K562 (cell line): Measurements from ENCODE around the gene ATXN7L1. TPM values are rescaled to one million over a fixed set of nuclear protein-coding genes. Genes with fewer than 3 reads are reported as not detected.

Experiments used
- NONO ChIP-seq, 2 experiments: fragments of 200-400 bp in 1 of 2; fragments of 450-650 bp in 1 of 2; formaldehyde crosslinking in 1 of 2; IDR thresholded peaks; 2 replicates each; pipeline ENCODE4 v1.6.1; 2017; ENCODE audit warnings: low read depth in 2 of 2, mild to moderate bottlenecking in 2 of 2, moderate library complexity in 2 of 2, low read length in 1 of 2
- PRDM10 ChIP-seq: fragments of 450-650 bp; IDR thresholded peaks from 2 replicates; pipeline ENCODE4 v1.6.1; 2018; ENCODE audit not compliant: partially characterized antibody
- RBFOX2 ChIP-seq: fragments of 200-400 bp; formaldehyde crosslinking; IDR thresholded peaks from 2 replicates; pipeline ENCODE4 v1.6.1; 2017; ENCODE audit warnings: low read depth, mild to moderate bottlenecking, low read length, moderate library complexity
- RBM39 ChIP-seq: fragments of 200-400 bp; formaldehyde crosslinking; optimal IDR thresholded peaks from 2 replicates; pipeline ENCODE3; 2018; ENCODE audit warnings: low read depth, low read length
- SMARCA4 ChIP-seq: fragments of 450-650 bp; IDR thresholded peaks from 2 replicates; pipeline ENCODE4 v1.6.1; 2016
- TCF15 ChIP-seq: fragments of 250-450 bp; sonication (Bioruptor Pico); IDR thresholded peaks from 2 replicates; pipeline ENCODE4 v1.8.0; 2022; ENCODE audit warnings: moderate library complexity, mild to moderate bottlenecking, inconsistent platforms
- THAP12 ChIP-seq: fragments of 250-450 bp; sonication (Bioruptor Pico); IDR thresholded peaks from 2 replicates; pipeline ENCODE4 v1.9.0; 2021; ENCODE audit warnings: mild to moderate bottlenecking, inconsistent platforms
- TSC22D4 ChIP-seq: fragments of 450-650 bp; IDR thresholded peaks from 2 replicates; pipeline ENCODE4 v1.6.1; 2016; ENCODE audit warnings: missing genetic modification characterization, missing biosample characterization, control low read depth
- ZNF263 ChIP-seq: sonication (generic); formaldehyde crosslinking; IDR thresholded peaks from 2 replicates; pipeline ENCODE4 v1.8.0; 2022; ENCODE audit warnings: mild to moderate bottlenecking, missing genetic modification reagents, borderline replicate concordance
- polyA plus RNA-seq, 8 experiments: library from polyadenylated mRNA; depleted of rRNA in 4 of 8; stranded (reverse) in 5 of 8; unstranded in 3 of 8; fragments of >200 nt; fragmentation: Nextera tagmentation in 2 of 8; fragmentation: Illumina TruSeq in 1 of 8; extraction: Ambion mirVana in 2 of 8; extraction: Trizol in 1 of 8; gene quantifications; 2 replicates each; pipeline versions ENCODE4 v1.2.1 to v1.2.3, GENCODE V29; 2011 to 2014; ENCODE audit warnings: inconsistent platforms in 1 of 8, missing spikeins in 1 of 8
- total RNA-seq, 7 experiments: library from RNA; depleted of rRNA in 6 of 7; stranded (reverse); fragments of >200 nt in 6 of 7; fragmentation: Illumina TruSeq in 2 of 7; extraction: Trizol in 2 of 7; gene quantifications; 2 replicates each; pipeline versions ENCODE4 v1.2.1 to v1.2.3, GENCODE V29; 2011 to 2021; ENCODE audit warnings: low replicate concordance in 1 of 7

The ATXN7L1 gene
- total and polyA plus RNA-seq, 9 of the 15 experiments (the other 6 are each of a cell fraction or from before 2014, with no cell fraction given) = 6.6 to 13.7 (median 10.7) TPM

GRCh38 chr7:105680505-105681187 is 195.8 kb downstream of the ATXN7L1 start (continued):
- no peak for TF ChIP-seq RBFOX2
- TF ChIP-seq TSC22D4 = no peak
- TF ChIP-seq ZNF263 (CRISPR knock-in tag) = no peak
- no peak for TF ChIP-seq PRDM10
- TF ChIP-seq SMARCA4 = no peak
- TF ChIP-seq TCF15 = no peak
- TF ChIP-seq RBM39 = no peak
- TF ChIP-seq THAP12 = no peak
- no peak for TF ChIP-seq NONO (IDR thresholded peaks at IDR 0.05; ENCODE audit: low read depth in 2 of 2, low read length in 1 of 2)
